Tibial artery (tissue), 4 donors: ENCODE measurements around the gene C9orf153.
"Not testable (repeated sequence)": the region's sequence is repeated elsewhere in the genome, so short reads cannot be mapped to it uniquely, and the experiment has no call there.

ENCODE experiments used
- DNase-seq, 2 donors: peaks; one replicate each; pipeline ENCODE4 v3.0.0-alpha.2; 2019
- H3K27ac ChIP-seq, 2 donors: fragments of 200-600 bp; sonication (generic) in 1 of 2; 1 replicate in 1 of 2; 2 replicates in 1 of 2; pipeline ENCODE4 v1.5.1; 2018 to 2019; ENCODE audit warnings: mild to moderate bottlenecking in 1 of 2
- H3K27me3 ChIP-seq, 2 donors: fragments of 200-600 bp; sonication (generic) in 1 of 2; one replicate each; pipeline versions ENCODE4 v1.5.1 to v1.6.0; 2016 to 2019
- H3K36me3 ChIP-seq, 3 donors: fragments of 200-600 bp; sonication (generic) in 2 of 3; one replicate each; pipeline ENCODE4 v1.5.1; 2016 to 2019; ENCODE audit warnings: mild to moderate bottlenecking in 2 of 3
- H3K4me1 ChIP-seq, 4 donors: fragments of 200-600 bp; sonication (generic) in 2 of 4; 1 replicate in 3 of 4; 2 replicates in 1 of 4; pipeline ENCODE4 v1.5.1; 2016 to 2019
- H3K4me3 ChIP-seq, 2 donors: fragments of 200-600 bp; sonication (generic) in 1 of 2; 1 replicate in 1 of 2; 2 replicates in 1 of 2; pipeline ENCODE4 v1.5.1; 2018 to 2019; ENCODE audit warnings: mild to moderate bottlenecking in 2 of 2
- H3K9me3 ChIP-seq, 3 donors: fragments of 200-600 bp; sonication (generic) in 1 of 3; one replicate each; pipeline ENCODE4 v1.5.1; 2016 to 2019
- CTCF ChIP-seq, 2 experiments: fragments of 200-600 bp in 1 of 2; fragments of 450-650 bp in 1 of 2; IDR thresholded peaks; one replicate each; pipeline ENCODE4 v1.5.1; 2017 to 2019; ENCODE audit warnings: antibody characterized with exemption in 2 of 2, mild to moderate bottlenecking in 1 of 2, moderate library complexity in 1 of 2
- intact Hi-C: fragments of 100-400 bp; cut with DNase I; formaldehyde crosslinking; loops from one replicate; pipeline ENCODE4 v1.15.0; 2023; ENCODE audit warnings: low total_unique reads

C9orf153 gene

GRCh38 chr9:86207193-86207592, 52.3 kb downstream of the C9orf153 start:
- Histone ChIP-seq H3K27ac (no peak overlapping the region), H3K4me1 (no peaks in the 10 kb centered on the region), H3K9me3 (no peaks in the 10 kb centered on the region), H3K36me3 (no peaks in the 10 kb centered on the region), H3K4me3 (no peak overlapping the region), H3K27me3 (no peaks in the 10 kb centered on the region)
- intact Hi-C loops = no loop called here
- no peak for TF ChIP-seq CTCF (IDR thresholded peaks at IDR 0.05)
- DNase-seq = no peak

GRCh38 chr9:86202338-86202882, 57.0 kb downstream of the C9orf153 start:
- DNase-seq = no peak
- intact Hi-C loops = no loop called here
- H3K27me3 ChIP-seq = no peaks in the 10 kb centered on the region
- no peak overlapping the region for H3K4me3 ChIP-seq
- H3K27ac ChIP-seq = no peak overlapping the region
- H3K9me3 ChIP-seq = no peaks in the 10 kb centered on the region
- peak; percentile 38 to 53 for TF ChIP-seq CTCF (IDR thresholded peaks at IDR 0.05)
- no peaks in the 10 kb centered on the region for H3K4me1 ChIP-seq
- H3K36me3 ChIP-seq = no peaks in the 10 kb centered on the region

GRCh38 chr9:86201474-86202337, 57.8 kb downstream of the C9orf153 start:
- H3K27ac ChIP-seq = no peak overlapping the region
- H3K27me3 ChIP-seq = no peaks in the 10 kb centered on the region
- intact Hi-C loops = no loop called here
- H3K36me3 ChIP-seq = no peaks in the 10 kb centered on the region
- no peaks in the 10 kb centered on the region for H3K4me1 ChIP-seq
- no peak for TF ChIP-seq CTCF (IDR thresholded peaks at IDR 0.05)
- H3K4me3 ChIP-seq = no peak overlapping the region
- H3K9me3 ChIP-seq = no peaks in the 10 kb centered on the region
- no peak for DNase-seq

GRCh38 chr9:86200599-86201162, 58.8 kb downstream of the C9orf153 start:
- intact Hi-C loops = no loop called here
- DNase-seq = no peak
- no peak for TF ChIP-seq CTCF (IDR thresholded peaks at IDR 0.05)
- Histone ChIP-seq H3K4me1 (no peaks in the 10 kb centered on the region), H3K36me3 (no peaks in the 10 kb centered on the region), H3K9me3 (no peaks in the 10 kb centered on the region), H3K27me3 (no peaks in the 10 kb centered on the region), H3K4me3 (no peak overlapping the region), H3K27ac (no peak overlapping the region)

- Histone ChIP-seq H3K4me1 (no peaks in the 10 kb centered on the region), H3K27me3 (no peaks in the 10 kb centered on the region), H3K36me3 (no peaks in the 10 kb centered on the region), H3K27ac (no peak overlapping the region), H3K9me3 (peaks cover 3 to 25% (median 17%) of the 10 kb centered on the region in 3 donors), H3K4me3 (no peak overlapping the region)
- no peak for TF ChIP-seq CTCF (IDR thresholded peaks at IDR 0.05)
- intact Hi-C loops = no loop called here
- no peak for DNase-seq
Observed at GRCh38 chr9:86193088-86193487, 66.4 kb downstream of the C9orf153 start.

GRCh38 chr9:86190700-86191099, 68.8 kb downstream of the C9orf153 start:
- H3K4me3 ChIP-seq, H3K4me1 ChIP-seq, H3K27me3 ChIP-seq, intact Hi-C loops, H3K27ac ChIP-seq, H3K36me3 ChIP-seq, DNase-seq: not testable (repeated sequence)
- H3K9me3 ChIP-seq = peaks cover 3 to 33% (median 17%) of the 10 kb centered on the region in 3 donors
